CD14-positive monocyte (primary cell): ENCODE data around the gene MEF2D. TPM values are rescaled to one million over a fixed set of nuclear protein-coding genes. Genes with fewer than 3 reads are reported as not detected.

ENCODE experiments used
- DNase-seq, 3 donors: peaks; one replicate each; pipeline ENCODE4 v3.0.0-alpha.2; 2011 to 2022
- H2AFZ ChIP-seq: 2 replicates; pipeline ENCODE4 v1.6.0; 2012; ENCODE audit warnings: mild to moderate bottlenecking, low read depth, low read length, inconsistent platforms; ENCODE audit not compliant: insufficient read depth, poor library complexity, severe bottlenecking
- H3K27ac ChIP-seq, 2 donors: 1 replicate in 1 of 2; 2 replicates in 1 of 2; pipeline ENCODE4 v1.5.1; 2012 to 2013; ENCODE audit warnings: low read length in 2 of 2, control low read depth in 1 of 2, inconsistent platforms in 1 of 2, low read depth in 1 of 2, mild to moderate bottlenecking in 1 of 2
- H3K27me3 ChIP-seq, 2 donors: one replicate each; pipeline versions ENCODE4 v1.6.0 to v1.6.1; 2011 to 2013; ENCODE audit warnings: low read length in 2 of 2; ENCODE audit not compliant: control insufficient read depth in 2 of 2, insufficient read depth in 2 of 2
- H3K36me3 ChIP-seq, 2 donors: replicated peaks in 1 of 2; 1 replicate in 1 of 2; 2 replicates in 1 of 2; pipeline versions ENCODE4 v1.5.1 to v1.6.1; 2012 to 2013; ENCODE audit warnings: low read length in 2 of 2, control low read depth in 1 of 2, inconsistent platforms in 1 of 2, mild to moderate bottlenecking in 1 of 2; ENCODE audit not compliant: insufficient read depth in 2 of 2, control insufficient read depth in 1 of 2
- H3K4me1 ChIP-seq, 2 donors: 1 replicate in 1 of 2; 2 replicates in 1 of 2; pipeline versions ENCODE4 v1.5.1 to v1.6.1; 2012 to 2013; ENCODE audit warnings: low read length in 2 of 2, control low read depth in 1 of 2, inconsistent platforms in 1 of 2, mild to moderate bottlenecking in 1 of 2, moderate library complexity in 1 of 2; ENCODE audit not compliant: insufficient read depth in 2 of 2, control insufficient read depth in 1 of 2
- H3K4me2 ChIP-seq: replicated peaks from 2 replicates; pipeline ENCODE3; 2012; ENCODE audit warnings: low read length, moderate library complexity, mild to moderate bottlenecking; ENCODE audit not compliant: poor library complexity, severe bottlenecking; ENCODE audit errors: extremely low read depth
- H3K4me3 ChIP-seq, 3 experiments: fragments of 200-600 bp in 1 of 3; sonication (generic) in 1 of 3; replicated peaks in 1 of 3; 1 replicate in 2 of 3; 2 replicates in 1 of 3; pipeline ENCODE4 v1.5.1; 2011 to 2013; ENCODE audit warnings: low read length in 3 of 3, mild to moderate bottlenecking in 3 of 3, control low read depth in 2 of 3, low read depth in 2 of 3, inconsistent platforms in 1 of 3, moderate library complexity in 1 of 3
- H3K79me2 ChIP-seq: 2 replicates; pipeline ENCODE4 v1.6.0; 2012; ENCODE audit warnings: mild to moderate bottlenecking, control low read depth, inconsistent platforms, low read length, moderate library complexity; ENCODE audit not compliant: insufficient read depth
- H3K9ac ChIP-seq: 2 replicates; pipeline ENCODE4 v1.6.0; 2017; ENCODE audit warnings: low read length, mild to moderate bottlenecking; ENCODE audit not compliant: insufficient read depth, poor library complexity, severe bottlenecking
- H3K9me3 ChIP-seq, 2 donors: replicated peaks in 1 of 2; 1 replicate in 1 of 2; 2 replicates in 1 of 2; pipeline versions ENCODE4 v1.5.1 to v1.6.1; 2012 to 2013; ENCODE audit warnings: low read length in 2 of 2, control low read depth in 1 of 2; ENCODE audit not compliant: control insufficient read depth in 1 of 2, insufficient read depth in 1 of 2
- H4K20me1 ChIP-seq: 2 replicates; pipeline ENCODE4 v1.6.0; 2012; ENCODE audit warnings: mild to moderate bottlenecking, low read length, control low read depth, moderate library complexity; ENCODE audit not compliant: insufficient read depth
- H3K27ac Mint-ChIP-seq, 7 donors: one replicate each; pipeline ENCODE4 v1.8.0; 2020; ENCODE audit warnings: mild to moderate bottlenecking in 7 of 7, mixed read lengths in 7 of 7, moderate library complexity in 6 of 7, inconsistent platforms in 2 of 7
- H3K27me3 Mint-ChIP-seq, 3 donors: one replicate each; pipeline ENCODE4 v1.8.0; 2021 to 2022; ENCODE audit warnings: low read depth in 3 of 3, mild to moderate bottlenecking in 3 of 3, mixed read lengths in 3 of 3, moderate library complexity in 3 of 3, inconsistent platforms in 1 of 3
- H3K36me3 Mint-ChIP-seq, 2 donors: one replicate each; pipeline ENCODE4 v1.8.0; 2020; ENCODE audit warnings: mixed read lengths in 2 of 2, inconsistent platforms in 1 of 2, mild to moderate bottlenecking in 1 of 2
- H3K4me1 Mint-ChIP-seq: one replicate; pipeline ENCODE4 v1.8.0; 2020; ENCODE audit warnings: mild to moderate bottlenecking, mixed read lengths
- H3K4me3 Mint-ChIP-seq, 2 donors: one replicate each; pipeline ENCODE4 v1.8.0; 2020; ENCODE audit warnings: mild to moderate bottlenecking in 2 of 2, mixed read lengths in 2 of 2, moderate library complexity in 1 of 2
- H3K9me3 Mint-ChIP-seq, 7 donors: one replicate each; pipeline ENCODE4 v1.8.0; 2020 to 2022; ENCODE audit warnings: mixed read lengths in 7 of 7, mild to moderate bottlenecking in 6 of 7, moderate library complexity in 6 of 7, inconsistent platforms in 2 of 7
- CTCF ChIP-seq: fragments of 200-600 bp; IDR thresholded peaks from one replicate; pipeline ENCODE4 v1.8.0; 2022; ENCODE audit warnings: antibody characterized with exemption, mild to moderate bottlenecking
- WGBS: methylation state at CpG from one replicate; pipeline ENCODE4 v1.1.5; 2013; ENCODE audit warnings: missing lambda C conversion rate; ENCODE audit not compliant: insufficient coverage; 5-methylcytosine and 5-hydroxymethylcytosine counted together
- intact Hi-C, 2 donors: fragments of 100-400 bp; cut with micrococcal nuclease; formaldehyde crosslinking; loops; one replicate each; pipeline versions ENCODE4 v1.15.0 to v1.15.1; 2023
- polyA plus RNA-seq, 3 donors: library from polyadenylated mRNA; depleted of rRNA in 1 of 3; unstranded in 2 of 3; stranded (reverse) in 1 of 3; fragments of 300-500 nt in 2 of 3; fragments of >200 nt in 1 of 3; fragmentation: Illumina TruSeq in 2 of 3; gene quantifications; 1 replicate in 2 of 3; 2 replicates in 1 of 3; pipeline ENCODE4 v1.2.3, GENCODE V29; 2012 to 2021

Gene MEF2D
- polyA plus RNA-seq, 3 donors: 4.5 to 66.4 (median 8.0) TPM

- Mint-ChIP-seq H3K36me3 (peaks cover 5 to 18% of the 10 kb centered on the region in 2 donors), H3K4me3 (peak overlapping the region in 1 of 2 donors; percentile 43), H3K4me1 (peaks cover 17% of the 10 kb centered on the region), H3K9me3 (peaks cover 0 to 21% (median 14%) of the 10 kb centered on the region in 7 donors), H3K27me3 (peaks cover 97 to 100% (median 98%) of the 10 kb centered on the region in 3 donors), H3K27ac (no peak overlapping the region)
- TF ChIP-seq CTCF: no peak
- Histone ChIP-seq H4K20me1 (no peaks in the 10 kb centered on the region), H3K4me1 (peaks cover 15 to 16% of the 10 kb centered on the region in 2 donors), H3K9ac (no peak overlapping the region), H2AFZ (no peak overlapping the region), H3K27ac (no peak overlapping the region), H3K36me3 (no peaks in the 10 kb centered on the region), H3K4me2 (no peak overlapping the region), H3K79me2 (no peaks in the 10 kb centered on the region), H3K9me3 (peaks cover 3 to 64% of the 10 kb centered on the region in 2 donors), H3K4me3 (no peak overlapping the region), H3K27me3 (peaks cover 92 to 98% of the 10 kb centered on the region in 2 donors)
- intact Hi-C loops: no loop called here
- DNase-seq: no peak
- WGBS: 11% methylated on average over 10 of the region's 11 CpGs
Observed at GRCh38 chr1:156432669-156433018, 67.9 kb downstream of the MEF2D start.

- H3K36me3 Mint-ChIP-seq: peaks cover 5 to 12% of the 10 kb centered on the region in 2 donors
- peaks cover 92 to 98% of the 10 kb centered on the region in 2 donors for H3K27me3 ChIP-seq
- peaks cover 97 to 100% (median 98%) of the 10 kb centered on the region in 3 donors for H3K27me3 Mint-ChIP-seq
Observed at GRCh38 chr1:156431769-156432668, 68.6 kb downstream of the MEF2D start.

More at GRCh38 chr1:156431769-156432668, 68.6 kb downstream of the MEF2D start:
- H3K79me2 ChIP-seq: no peaks in the 10 kb centered on the region
- 0% methylated on average over 1 of the region's 12 CpGs for WGBS
- Mint-ChIP-seq H3K27ac (no peak overlapping the region), H3K4me3 (peak overlapping the region in 1 of 2 donors; percentile 64), H3K4me1 (peaks cover 15% of the 10 kb centered on the region), H3K9me3 (peaks cover 0 to 17% (median 13%) of the 10 kb centered on the region in 7 donors)
- no peaks in the 10 kb centered on the region for H4K20me1 ChIP-seq
- TF ChIP-seq CTCF: no peak
- no peak for DNase-seq
- H3K36me3 ChIP-seq: no peaks in the 10 kb centered on the region
- no peak overlapping the region for H3K9ac ChIP-seq
- H3K4me1 ChIP-seq: peaks cover 15 to 16% of the 10 kb centered on the region in 2 donors
- no peak overlapping the region for H2AFZ ChIP-seq
- intact Hi-C loops: no loop called here
- H3K9me3 ChIP-seq: peaks cover 3 to 60% of the 10 kb centered on the region in 2 donors
- no peak overlapping the region for H3K4me3 ChIP-seq
- H3K27ac ChIP-seq: no peak overlapping the region
- H3K4me2 ChIP-seq: no peak overlapping the region
